Fibroblast of lung (primary cell): Measurements from ENCODE around the gene CXADR. TPM values are rescaled to one million over a fixed set of nuclear protein-coding genes. Genes with fewer than 3 reads are reported as not detected.

Experiments
- DNase-seq, 2 donors: peaks; one replicate each; pipeline versions ENCODE4 v3.0.0 to v3.0.0-alpha.2; 2010; ENCODE audit warnings: low read depth in 2 of 2
- H2AFZ ChIP-seq: 2 replicates; pipeline ENCODE4 v1.5.1; 2012; ENCODE audit warnings: low read length, control low read depth, inconsistent platforms
- H3K27ac ChIP-seq: 2 replicates; pipeline ENCODE4 v1.5.1; 2011; ENCODE audit warnings: low read length, control low read depth; ENCODE audit not compliant: insufficient read depth
- H3K27me3 ChIP-seq: 2 replicates; pipeline ENCODE4 v1.5.1; 2011; ENCODE audit warnings: mild to moderate bottlenecking, low read length; ENCODE audit not compliant: control insufficient read depth, insufficient read depth
- H3K36me3 ChIP-seq: 2 replicates; pipeline ENCODE4 v1.5.1; 2011; ENCODE audit warnings: low read length; ENCODE audit not compliant: control insufficient read depth, insufficient read depth
- H3K4me1 ChIP-seq: 2 replicates; pipeline ENCODE4 v1.5.1; 2011; ENCODE audit warnings: low read length; ENCODE audit not compliant: control insufficient read depth, insufficient read depth; ENCODE audit errors: extremely low read depth
- H3K4me2 ChIP-seq: 2 replicates; pipeline ENCODE4 v1.5.1; 2011; ENCODE audit warnings: low read length, control low read depth; ENCODE audit not compliant: insufficient read depth; ENCODE audit errors: extremely low read depth
- H3K4me3 ChIP-seq, 4 experiments: fragments of 200-600 bp in 1 of 4; sonication (generic) in 1 of 4; replicated peaks in 1 of 4; 2 replicates each; pipeline ENCODE4 v1.5.1; 2011 to 2016; ENCODE audit warnings: low read length in 4 of 4, low read depth in 3 of 4, mild to moderate bottlenecking in 3 of 4, control low read depth in 2 of 4, inconsistent platforms in 1 of 4, mixed read lengths in 1 of 4; ENCODE audit not compliant: insufficient read depth in 1 of 4; ENCODE audit errors: control extremely low read depth in 1 of 4
- H3K79me2 ChIP-seq: 2 replicates; pipeline ENCODE4 v1.5.1; 2012; ENCODE audit warnings: mild to moderate bottlenecking, low read length, inconsistent platforms; ENCODE audit not compliant: control insufficient read depth, insufficient read depth
- H3K9ac ChIP-seq: 2 replicates; pipeline ENCODE4 v1.5.1; 2011; ENCODE audit warnings: mild to moderate bottlenecking, low read length, control low read depth; ENCODE audit not compliant: insufficient read depth
- H3K9me3 ChIP-seq: 2 replicates; pipeline ENCODE4 v1.5.1; 2012; ENCODE audit warnings: low read depth, low read length; ENCODE audit not compliant: control insufficient read depth, insufficient read depth
- H4K20me1 ChIP-seq: 2 replicates; pipeline ENCODE4 v1.5.1; 2011; ENCODE audit warnings: low read length; ENCODE audit not compliant: control insufficient read depth, insufficient read depth; ENCODE audit errors: extremely low read depth
- CTCF ChIP-seq, 2 donors: IDR thresholded peaks in 1 of 2; conservative IDR thresholded peaks in 1 of 2; 1 replicate in 1 of 2; 2 replicates in 1 of 2; pipeline ENCODE4 v1.5.1; 2011 to 2012; ENCODE audit warnings: low read length in 2 of 2, control low read depth in 1 of 2, inconsistent platforms in 1 of 2, low read depth in 1 of 2, mild to moderate bottlenecking in 1 of 2
- EZH2 ChIP-seq: IDR thresholded peaks from 2 replicates; pipeline ENCODE4 v1.5.1; 2012; ENCODE audit warnings: low read length, control low read depth, mild to moderate bottlenecking; ENCODE audit errors: missing control alignments
- polyA plus RNA-seq, 2 donors: library from polyadenylated mRNA; depleted of rRNA in 1 of 2; stranded (reverse) in 1 of 2; unstranded in 1 of 2; fragments of >200 nt; gene quantifications; 2 replicates each; pipeline ENCODE4 v1.2.1, GENCODE V29; 2011 to 2012; ENCODE audit warnings: missing spikeins in 1 of 2
- total RNA-seq: library from RNA; depleted of rRNA; stranded (reverse); fragments of >200 nt; gene quantifications from 2 replicates; pipeline ENCODE4 v1.2.1, GENCODE V29; 2014

Gene CXADR
- total and polyA plus RNA-seq, 2 donors (not counting 1 experiment from before 2014, with no cell fraction given) = 0.69 to 9.9 TPM

GRCh38 chr21:17542371-17543011, 29.6 kb downstream of the CXADR start:
- peak; percentile 31 to 62 for DNase-seq
- TF ChIP-seq CTCF (conservative IDR thresholded peaks at IDR 0.05 in 1 of 2, IDR thresholded peaks at IDR 0.05 in 1 of 2; ENCODE audit: low read depth in 1 of 2, low read length in 2 of 2) (no peak), EZH2 (no peak)
- Histone ChIP-seq H3K9ac (no peak overlapping the region), H4K20me1 (no peaks in the 10 kb centered on the region), H3K27ac (no peak overlapping the region), H2AFZ (no peak overlapping the region), H3K27me3 (no peaks in the 10 kb centered on the region), H3K4me1 (no peaks in the 10 kb centered on the region), H3K4me3 (no peak overlapping the region), H3K36me3 (no peaks in the 10 kb centered on the region), H3K4me2 (no peak overlapping the region), H3K9me3 (no peaks in the 10 kb centered on the region), H3K79me2 (no peaks in the 10 kb centered on the region)

DNA sequence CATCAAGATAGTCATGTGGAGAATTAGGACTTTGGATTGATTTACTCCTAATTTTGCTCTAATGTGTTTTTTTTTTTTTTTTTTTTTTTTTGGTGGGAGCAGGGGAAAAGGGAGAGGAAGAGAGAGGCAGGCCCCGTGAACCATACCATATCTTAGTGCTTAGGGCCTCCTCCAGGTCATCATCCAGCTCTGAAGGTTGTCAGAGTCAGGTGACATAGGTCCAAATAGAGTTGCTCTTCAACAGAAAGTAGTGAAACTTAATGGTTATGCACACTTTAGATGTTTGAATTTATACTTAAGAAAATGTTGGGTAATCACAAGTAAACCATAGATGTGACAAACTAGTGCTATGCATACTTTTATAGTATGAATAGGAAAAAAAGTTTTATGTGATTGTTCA, 32.2 kb downstream of the CXADR start:
- Histone ChIP-seq H3K4me1 (no peaks in the 10 kb centered on the region), H3K36me3 (no peaks in the 10 kb centered on the region), H3K4me2 (no peak overlapping the region), H3K9me3 (no peaks in the 10 kb centered on the region), H3K27me3 (no peaks in the 10 kb centered on the region), H3K4me3 (no peak overlapping the region), H3K27ac (no peak overlapping the region), H4K20me1 (no peaks in the 10 kb centered on the region), H3K9ac (no peak overlapping the region), H3K79me2 (no peaks in the 10 kb centered on the region), H2AFZ (no peak overlapping the region)
- no peak for DNase-seq
- TF ChIP-seq EZH2 (no peak), CTCF (conservative IDR thresholded peaks at IDR 0.05 in 1 of 2, IDR thresholded peaks at IDR 0.05 in 1 of 2; ENCODE audit: low read depth in 1 of 2, low read length in 2 of 2) (no peak)

- Histone ChIP-seq H3K27ac (no peak overlapping the region), H3K4me1 (no peaks in the 10 kb centered on the region), H4K20me1 (no peaks in the 10 kb centered on the region), H3K79me2 (no peaks in the 10 kb centered on the region), H3K9me3 (no peaks in the 10 kb centered on the region), H3K36me3 (no peaks in the 10 kb centered on the region), H2AFZ (no peak overlapping the region), H3K9ac (no peak overlapping the region), H3K27me3 (no peaks in the 10 kb centered on the region), H3K4me3 (no peak overlapping the region), H3K4me2 (no peak overlapping the region)
- DNase-seq = no peak
- TF ChIP-seq EZH2 = no peak
- no peak for TF ChIP-seq CTCF (conservative IDR thresholded peaks at IDR 0.05 in 1 of 2, IDR thresholded peaks at IDR 0.05 in 1 of 2; ENCODE audit: low read depth in 1 of 2, low read length in 2 of 2)
Observed at GRCh38 chr21:17548262-17548661, 35.4 kb downstream of the CXADR start.
